HG03139 (cell line): Measurements from ENCODE around the gene NAV3.

ENCODE experiments used
- ATAC-seq: cut with Tn5 transposase; IDR thresholded peaks from one replicate; pipeline ENCODE4 v1.9.1; 2021; ENCODE audit not compliant: unreplicated experiment

Gene NAV3

DNA sequence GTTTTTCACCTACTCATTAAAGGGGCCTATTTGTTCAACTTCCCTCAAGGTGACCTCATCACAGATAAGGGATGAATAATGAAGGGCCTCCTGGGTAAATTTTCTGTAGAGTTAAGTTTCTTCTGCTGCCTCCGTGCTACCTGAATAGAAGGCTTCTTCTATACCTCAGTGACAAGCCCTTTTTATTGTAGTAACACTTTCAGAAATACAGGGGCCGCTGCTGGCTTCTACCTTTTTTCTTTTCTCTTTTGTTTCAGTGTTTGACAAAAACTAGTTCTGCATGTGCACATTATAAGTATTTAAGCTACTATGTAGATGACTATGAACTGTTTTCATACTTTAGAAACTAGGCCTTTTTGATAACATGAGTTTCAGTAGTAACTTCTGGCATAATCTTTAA lies 207.0 kb downstream of the NAV3 start:
- ATAC-seq, result no peak

DNA sequence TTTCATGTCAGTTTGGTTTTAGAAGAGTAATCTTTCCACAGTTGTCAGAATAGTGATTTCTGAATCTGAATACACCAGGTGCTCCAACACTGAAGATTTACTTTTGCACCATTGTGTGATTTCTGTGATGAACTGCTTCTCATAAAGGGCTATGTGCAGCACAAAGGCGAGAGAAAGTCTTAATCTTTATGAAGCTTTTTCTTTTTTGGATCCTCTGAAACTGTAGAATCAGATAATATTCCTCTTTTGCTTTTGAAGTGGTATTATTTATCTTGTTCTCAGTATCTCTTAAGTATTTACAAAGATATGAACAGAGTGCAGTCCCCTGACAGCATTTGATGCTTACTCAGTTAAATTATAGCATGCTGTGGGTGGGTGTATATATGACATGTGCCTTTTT lies 207.8 kb downstream of the NAV3 start:
- ATAC-seq, result no peak

DNA sequence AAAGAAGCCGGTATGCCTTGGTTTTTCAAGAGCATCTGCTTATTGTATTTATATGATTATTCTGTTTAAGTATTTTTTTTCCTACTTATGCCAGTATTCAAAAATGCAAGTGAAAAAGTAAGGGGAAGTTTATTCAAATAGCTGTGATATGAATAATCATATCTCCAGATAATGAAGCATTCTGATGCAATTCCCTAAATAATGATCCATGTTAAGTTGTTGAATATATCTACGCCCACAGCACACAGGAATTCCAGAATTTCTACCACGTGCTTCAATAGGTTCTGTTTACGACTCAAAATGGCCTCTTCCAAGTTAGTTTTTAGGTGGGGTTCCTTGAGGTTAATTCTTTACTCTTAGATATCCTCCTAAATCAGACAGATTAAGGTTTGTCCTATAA lies 208.3 kb downstream of the NAV3 start:
- ATAC-seq, result no peak

DNA sequence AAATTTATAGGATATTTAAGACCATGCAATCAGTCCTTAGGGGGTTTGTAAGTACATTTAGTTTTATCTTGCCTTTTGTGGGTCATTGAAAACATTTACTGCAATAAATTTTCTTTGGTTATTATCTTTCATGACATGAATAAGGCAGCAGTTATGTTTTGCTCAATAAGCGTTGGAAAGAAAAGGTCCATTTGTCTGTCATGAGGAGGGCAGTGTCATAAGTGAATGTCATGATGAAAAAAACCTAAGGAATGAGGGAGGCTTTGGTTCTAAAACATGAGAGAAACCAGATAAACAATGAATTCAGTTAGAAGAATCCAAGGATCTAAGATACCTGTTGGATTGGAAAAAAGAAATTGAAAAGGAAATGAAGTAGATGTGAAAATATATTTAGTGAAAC lies 209.4 kb downstream of the NAV3 start:
- no peak for ATAC-seq

DNA sequence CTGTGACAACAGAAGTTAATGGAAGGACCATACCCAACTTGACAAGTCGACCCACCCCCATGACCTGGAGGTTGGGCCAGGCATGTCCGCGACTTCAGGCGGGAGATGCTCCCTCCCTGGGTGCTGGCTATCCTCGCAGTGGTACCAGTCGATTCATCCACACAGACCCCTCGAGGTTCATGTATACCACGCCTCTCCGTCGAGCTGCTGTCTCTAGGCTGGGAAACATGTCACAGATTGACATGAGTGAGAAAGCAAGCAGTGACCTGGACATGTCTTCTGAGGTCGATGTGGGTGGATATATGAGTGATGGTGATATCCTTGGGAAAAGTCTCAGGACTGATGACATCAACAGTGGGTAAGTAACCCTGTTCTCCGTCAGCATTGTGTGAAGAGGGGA lies 220.1 kb downstream of the NAV3 start:
- ATAC-seq, result no peak

DNA sequence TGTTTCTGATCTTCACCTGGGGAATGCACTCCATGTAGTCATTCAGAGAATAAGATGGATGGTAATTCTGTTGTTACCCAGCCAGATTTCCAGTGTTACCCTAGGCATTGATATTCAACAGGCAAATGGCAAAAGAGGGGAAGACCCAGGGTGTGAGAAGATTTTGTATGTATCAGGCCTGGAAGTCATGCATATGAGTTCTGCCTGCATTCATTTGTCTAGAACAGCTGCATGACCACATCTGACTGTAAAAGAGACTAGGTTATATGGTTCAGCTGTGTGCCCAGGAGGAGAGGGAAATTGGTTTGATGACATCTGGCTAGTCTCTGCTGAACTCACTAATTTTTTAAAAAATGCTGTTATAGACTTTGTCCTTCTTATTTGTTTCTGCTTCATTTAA lies 224.9 kb downstream of the NAV3 start:
- ATAC-seq, result no peak

DNA sequence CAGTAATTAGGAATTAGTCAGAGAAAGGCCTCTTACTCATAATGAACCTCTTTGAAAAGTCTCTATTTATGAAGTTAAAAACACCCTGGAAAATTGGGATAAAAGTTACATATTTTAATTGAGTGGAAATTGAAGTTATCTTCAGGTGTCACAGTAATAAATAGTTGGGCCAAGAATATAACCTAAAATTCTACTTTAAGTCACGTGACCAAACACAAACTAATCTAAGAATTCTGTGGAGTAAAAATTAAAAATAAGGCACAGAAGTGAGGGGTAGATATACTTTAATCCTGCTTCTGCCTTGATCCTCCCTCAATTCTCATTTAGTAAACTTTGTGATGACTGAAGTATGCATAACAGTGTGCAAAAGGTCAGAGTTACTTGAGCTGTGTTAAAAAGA lies 226.4 kb downstream of the NAV3 start:
- ATAC-seq, result no peak

DNA sequence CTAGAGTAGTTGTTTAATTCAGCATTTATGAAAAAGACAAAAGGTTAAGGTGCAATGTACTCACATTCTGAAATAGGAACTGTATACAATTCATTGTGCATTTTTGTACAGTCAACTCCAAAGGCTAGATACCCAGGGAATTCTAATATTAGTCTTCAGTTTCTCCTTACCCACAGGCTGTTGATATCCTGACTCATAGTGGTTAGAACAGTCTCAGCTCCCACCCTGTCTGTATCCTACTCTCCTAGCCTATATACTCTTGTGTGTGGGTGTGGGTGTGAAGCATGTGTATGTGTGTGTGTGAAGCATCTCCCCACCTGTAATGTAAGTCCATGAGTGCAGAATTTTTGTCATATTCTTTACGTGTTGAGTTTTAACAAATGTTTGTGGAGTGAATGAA lies 229.5 kb downstream of the NAV3 start:
- ATAC-seq, result no peak

DNA sequence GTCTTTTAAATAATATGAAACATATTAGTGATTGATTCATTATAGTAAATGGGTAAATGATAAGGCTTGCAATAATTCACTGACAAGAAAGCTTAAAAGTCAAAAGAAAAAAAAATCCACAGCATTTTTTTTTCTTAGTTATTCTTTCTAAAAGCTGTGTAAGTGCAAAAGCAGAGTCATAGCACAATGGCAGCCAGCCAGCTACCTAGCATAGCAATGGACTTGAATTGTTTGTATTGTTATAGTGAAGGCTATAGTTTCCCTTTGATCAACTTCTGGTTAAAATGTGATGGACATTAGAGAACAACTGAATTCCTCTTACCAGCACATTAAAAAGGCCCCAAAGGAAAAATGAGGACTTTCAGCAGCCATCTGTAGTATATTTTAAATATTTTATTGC lies 232.1 kb downstream of the NAV3 start:
- no peak for ATAC-seq

DNA sequence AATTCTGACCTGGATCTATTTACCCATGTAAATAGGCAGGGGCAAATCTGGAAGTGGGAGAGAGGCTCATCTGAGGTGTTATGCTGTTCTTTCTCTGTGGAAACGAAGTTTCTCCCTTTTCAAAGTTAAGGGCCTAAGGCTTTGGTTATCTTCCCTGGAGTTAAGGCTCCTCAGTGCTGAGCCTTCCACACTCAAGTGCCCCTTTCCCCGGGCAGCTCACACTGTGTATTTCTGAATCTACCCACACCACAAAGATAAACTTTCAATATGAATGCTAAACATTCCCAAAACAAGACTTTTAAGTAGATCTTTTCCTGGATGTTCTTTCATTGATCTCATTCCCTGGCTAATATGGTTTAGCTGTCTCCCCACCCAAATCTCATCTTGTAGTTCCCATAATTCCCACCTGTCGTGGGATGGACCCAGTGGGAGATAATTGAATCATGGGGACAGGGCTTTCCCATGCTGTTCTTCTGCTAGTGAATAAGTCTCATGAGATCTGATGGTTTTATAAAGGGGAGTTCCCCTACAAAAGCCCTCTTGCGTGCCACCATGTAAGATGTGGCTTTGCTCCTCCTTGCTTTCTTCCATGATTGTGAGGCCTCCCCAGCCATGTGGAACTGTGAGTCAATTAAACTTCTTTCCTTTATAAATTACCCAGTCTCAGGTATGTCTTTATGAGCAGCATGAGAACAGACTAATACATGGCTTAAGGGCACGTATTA lies 251.1 kb downstream of the NAV3 start:
- ATAC-seq, result no peak

DNA sequence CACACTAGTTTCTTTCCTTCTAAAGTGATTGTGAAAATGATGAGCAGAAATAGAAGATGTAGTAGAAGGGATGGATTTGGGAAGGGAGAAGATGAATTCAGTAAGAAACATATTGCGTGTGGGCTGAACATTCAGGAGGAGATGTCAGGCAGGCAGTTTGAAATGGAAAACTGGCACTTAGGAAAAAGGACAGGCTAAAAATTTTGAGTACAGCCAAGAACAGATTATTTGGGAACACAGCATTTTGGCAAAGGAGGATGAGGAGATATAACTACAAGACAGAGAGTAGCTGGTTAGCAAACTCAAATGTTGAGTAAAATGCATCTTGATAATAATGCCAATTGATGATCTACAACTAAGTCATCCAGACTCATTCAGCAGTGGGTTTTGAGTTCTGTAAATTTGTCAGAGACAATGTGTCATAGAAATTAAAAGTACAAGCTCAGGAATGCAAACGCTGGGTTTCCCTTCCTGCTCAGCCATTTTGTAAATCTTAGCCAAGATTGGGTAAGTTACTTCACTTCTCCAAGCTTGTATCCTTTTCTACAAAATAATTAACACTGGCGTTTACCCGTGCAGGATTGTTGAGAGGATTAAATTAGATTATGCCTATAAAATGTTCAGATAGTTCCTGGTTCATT lies 255.0 kb downstream of the NAV3 start:
- ATAC-seq, result no peak

DNA sequence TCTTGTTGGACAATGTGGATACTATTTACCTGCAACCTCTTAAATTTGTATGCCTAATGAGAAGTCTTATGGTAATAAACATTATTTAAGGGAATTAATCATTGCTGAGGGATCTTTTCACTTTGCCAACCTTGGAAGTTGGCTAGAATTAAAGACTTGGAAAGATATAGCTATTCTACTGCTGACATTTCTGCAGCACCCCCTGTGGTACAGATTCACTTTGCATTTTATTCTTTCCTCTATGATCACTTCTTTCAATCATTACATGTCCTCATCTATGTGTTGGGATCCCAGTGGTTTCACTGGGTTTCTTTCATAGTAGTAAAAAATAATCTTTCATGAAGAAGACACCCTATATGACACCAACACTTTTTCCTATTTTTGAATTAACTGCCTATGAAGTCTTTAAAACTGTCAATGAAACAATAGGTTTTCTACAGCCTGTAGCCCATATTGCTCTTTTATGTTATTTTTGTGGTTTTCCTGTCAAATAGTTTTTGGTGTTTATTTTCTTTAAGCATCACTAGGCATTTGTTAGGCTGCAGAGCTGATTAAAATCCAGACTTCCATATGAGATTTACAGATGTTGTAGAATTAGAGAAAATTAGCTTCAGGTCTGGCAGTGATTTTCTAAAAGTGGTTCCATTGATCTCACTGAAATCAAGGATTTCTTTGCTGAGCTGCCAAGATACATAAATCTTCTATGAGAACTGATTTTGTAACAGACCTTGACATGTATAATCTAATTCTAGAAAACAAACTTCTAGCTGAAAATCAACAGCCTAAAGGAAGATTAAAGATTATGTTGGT lies 256.1 kb downstream of the NAV3 start:
- no peak for ATAC-seq

DNA sequence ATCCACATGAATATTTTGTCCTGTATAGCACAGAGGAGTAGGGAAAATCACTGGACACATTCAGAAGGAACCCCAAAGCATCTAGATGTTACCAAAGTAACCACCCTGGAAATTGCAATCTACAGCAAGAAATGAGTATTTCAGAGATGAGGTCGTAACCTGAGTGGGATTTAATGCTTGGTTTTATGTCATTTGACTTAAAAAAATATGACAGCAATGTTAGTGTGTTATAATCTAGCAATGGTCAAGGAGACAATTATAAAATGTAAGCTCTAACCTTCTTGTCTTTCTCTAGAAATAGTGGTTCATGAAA lies 256.6 kb downstream of the NAV3 start:
- ATAC-seq, result no peak

DNA sequence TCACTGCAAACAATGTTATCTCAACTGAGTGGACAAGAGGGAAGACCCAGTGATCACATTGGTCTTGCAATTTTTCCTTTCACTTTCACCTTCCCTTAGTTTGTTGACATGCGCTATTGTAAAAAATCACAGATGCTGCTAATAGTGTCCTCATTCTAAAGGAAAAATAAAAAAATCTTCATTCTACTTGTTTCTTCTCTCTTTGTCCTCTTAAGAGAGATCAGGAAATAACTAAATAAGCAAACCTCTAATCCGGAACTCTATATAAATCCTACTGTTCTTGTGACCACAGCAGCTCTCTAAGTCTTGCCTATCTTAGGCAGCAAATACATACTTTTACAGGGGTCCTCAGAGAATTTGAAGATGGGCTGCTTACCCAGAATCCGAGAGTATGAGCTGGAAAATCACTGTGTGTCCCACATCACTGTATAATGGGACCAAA lies 257.7 kb downstream of the NAV3 start:
- ATAC-seq, result no peak

DNA sequence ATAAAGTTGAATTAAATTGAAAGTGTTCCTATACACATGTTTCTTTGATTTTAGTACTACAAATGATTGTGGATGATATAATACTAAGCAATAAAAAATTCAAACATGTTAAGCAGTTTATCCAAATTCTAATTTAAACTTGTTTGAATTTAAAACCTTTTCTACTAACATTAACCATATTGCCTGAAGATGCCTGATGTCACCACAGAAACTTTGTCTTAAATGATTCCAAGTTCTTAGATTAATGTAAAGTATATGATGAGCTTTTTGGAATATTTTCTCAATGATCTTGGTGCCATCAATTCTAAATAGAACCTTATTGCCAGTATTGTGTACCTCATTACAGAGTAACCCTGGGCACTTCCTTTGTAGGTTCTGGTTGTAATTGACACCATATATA lies 259.6 kb downstream of the NAV3 start:
- no peak for ATAC-seq

DNA sequence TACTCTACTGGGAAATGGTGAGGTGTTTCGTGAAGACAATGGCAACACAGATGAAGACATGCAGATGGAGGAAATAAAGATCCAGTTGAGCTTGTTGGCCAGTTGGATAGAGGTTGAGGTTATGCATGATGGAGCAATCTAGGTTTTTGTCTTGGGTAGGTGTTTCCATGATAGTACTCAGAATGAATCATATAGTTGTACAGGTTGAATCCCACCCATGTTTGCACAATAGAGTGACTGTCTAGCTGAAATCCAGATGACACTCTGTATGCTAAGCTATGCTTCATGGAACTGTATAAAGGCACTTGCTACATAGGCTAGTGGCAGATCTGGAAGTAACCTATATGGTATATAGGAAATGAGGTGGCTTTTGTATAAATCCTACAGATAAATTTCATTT lies 264.9 kb downstream of the NAV3 start:
- ATAC-seq, result no peak

DNA sequence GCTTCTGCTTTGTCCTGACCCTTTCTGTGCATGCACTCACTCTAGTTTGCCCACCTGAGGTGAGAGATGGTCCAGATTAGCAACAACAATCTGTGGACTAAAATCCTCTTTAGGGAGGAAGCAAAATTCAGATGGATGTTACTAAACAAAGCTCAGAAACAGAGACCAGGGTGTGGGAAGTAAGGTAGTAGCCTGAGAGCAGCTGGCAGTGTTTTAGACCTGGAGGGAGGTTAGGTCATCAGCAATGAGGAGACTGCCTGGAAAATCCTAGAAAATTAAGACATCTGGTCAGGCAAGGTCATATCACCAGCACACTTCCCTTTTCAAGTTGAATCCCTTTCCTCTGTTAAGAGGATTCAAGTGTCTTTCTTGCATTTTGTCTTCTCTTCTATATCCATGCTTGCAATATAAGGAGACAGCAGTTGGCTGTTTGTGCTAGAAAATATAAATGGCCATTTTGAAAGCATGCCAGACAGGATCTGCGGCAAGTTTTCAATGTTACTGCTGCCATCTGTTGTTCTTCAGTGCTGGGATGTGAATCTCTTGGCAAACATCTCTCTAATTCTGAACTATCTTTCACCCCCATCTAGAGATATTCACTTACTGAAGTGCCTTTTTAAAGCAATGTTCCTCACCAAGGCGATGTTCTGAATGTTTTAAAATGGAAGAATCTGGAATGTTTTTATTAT lies 266.4 kb downstream of the NAV3 start:
- no peak for ATAC-seq

DNA sequence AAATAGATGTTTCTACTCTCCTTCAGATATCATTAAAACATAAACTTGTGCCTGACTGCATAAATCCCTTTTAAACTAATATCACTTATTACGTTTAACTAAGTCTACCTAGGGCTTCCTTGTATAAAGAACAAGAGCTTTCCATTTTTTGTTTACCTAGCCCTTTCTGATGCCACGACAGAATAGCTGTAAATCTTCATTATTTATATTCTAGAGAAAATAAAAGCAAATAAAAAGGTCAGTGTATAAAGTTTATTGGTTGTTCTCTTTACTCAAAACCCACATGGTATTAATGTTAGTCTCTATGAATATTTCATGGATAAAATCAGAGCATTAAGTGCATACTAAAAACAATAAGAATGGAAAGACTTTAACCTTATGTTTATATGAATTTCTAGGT lies 269.1 kb downstream of the NAV3 start:
- no peak for ATAC-seq

DNA sequence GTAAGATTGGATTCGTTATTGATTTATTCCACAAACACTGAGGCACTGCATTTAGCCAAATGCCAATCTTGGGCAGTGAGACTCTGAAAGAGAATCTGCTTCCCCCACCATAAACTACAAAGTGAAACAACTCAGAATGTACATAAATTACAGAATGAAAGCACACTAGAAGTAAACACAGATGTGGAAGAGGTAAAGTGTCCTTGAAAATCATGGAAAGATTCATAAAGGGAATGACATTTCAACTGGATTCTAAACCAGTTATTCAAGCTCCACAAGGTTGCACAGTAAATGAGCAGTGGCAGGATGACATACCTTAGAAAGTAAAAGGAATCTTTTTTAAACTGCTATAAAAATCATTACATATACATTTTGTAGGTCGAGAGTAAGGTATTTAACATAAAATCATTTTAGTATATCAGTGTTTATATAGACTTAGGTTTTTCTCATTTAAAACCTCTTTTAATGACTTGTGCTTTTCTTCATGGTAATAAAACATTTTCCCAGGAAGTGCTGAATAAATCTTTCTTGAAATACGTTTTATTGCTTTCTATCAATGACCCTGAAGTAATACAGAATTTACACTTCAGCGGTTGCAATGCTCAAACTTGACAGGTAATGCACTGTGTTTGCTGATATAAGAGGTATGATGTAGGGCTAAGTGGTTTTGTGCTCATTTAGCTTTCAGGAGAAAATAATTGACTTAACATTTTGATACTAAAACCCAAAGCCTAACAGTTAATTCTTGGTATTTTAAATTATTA lies 270.6 kb downstream of the NAV3 start:
- ATAC-seq, result no peak

DNA sequence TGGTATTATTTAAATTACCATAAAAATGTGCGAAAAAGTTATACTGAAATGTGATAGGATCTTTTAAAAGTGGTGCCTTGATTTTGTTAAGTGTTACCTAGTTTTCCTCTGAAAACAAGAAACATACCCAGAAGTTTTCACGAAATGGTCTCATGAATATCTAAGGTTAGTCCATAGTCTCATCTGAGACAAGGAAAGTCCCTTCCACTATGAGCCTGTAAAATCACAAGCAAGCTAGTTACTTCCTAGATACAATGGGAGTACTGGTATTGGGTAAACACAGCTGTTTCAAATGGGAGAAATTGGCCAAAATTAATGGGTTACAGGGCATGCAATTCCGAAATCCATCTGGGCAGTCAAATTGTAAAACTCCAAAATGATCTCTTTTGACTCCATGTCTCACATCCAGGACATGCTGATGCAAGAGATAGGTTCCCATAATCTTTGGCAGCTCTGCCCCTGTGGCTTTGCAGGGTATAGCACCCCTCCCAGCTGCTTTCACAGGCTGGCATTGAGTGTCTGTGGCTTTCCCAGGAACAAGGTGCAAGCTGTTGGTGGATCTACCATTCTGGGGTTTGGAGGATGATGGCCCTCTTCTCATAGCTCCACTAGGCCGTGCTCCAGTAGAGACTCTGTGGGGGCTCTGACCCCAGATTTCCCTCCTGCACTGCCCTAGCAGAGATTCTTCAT lies 271.4 kb downstream of the NAV3 start:
- ATAC-seq, result no peak
